GM12878 (cell line): ENCODE results near the gene MRPS27. TPM values are rescaled to one million over a fixed set of nuclear protein-coding genes. Genes with fewer than 3 reads are reported as not detected.

Experiments used
- ATAC-seq: fragments of 200-7000 bp; cut with Tn5 transposase; 3 replicates; pipeline ENCODE4 v1.9.1; 2020; ENCODE audit warnings: mild to moderate bottlenecking, moderate library complexity
- BruUV-seq: library from RNA; stranded (reverse); fragments of 400-500 nt; replicated peaks from 2 replicates; lab custom pipeline; 2021; lab: Mats Ljungman, UMichigan
- CTCF ChIA-PET: fragments of 300-600 bp; sonication (Branson Sonifier 250); formaldehyde crosslinking; extraction: SDS; loops from one replicate; lab custom pipeline; 2021; ENCODE audit warnings: inconsistent platforms; lab: Yijun Ruan, JAX
- POLR2A ChIA-PET: fragments of 350-600 bp; formaldehyde crosslinking; extraction: SDS; loops from one replicate; lab custom pipeline; 2021; ENCODE audit warnings: inconsistent platforms; lab: Charles Lee
- RAD21 ChIA-PET: fragments of 300-600 bp; sonication (Branson Sonifier 250); formaldehyde crosslinking; loops from one replicate; lab custom pipeline; 2023; ENCODE audit warnings: antibody characterized with exemption; ENCODE audit not compliant: unreplicated experiment; lab: Charles Lee
- SMC1A ChIA-PET: fragments of 300-600 bp; sonication (Branson Sonifier 250); formaldehyde crosslinking; loops from one replicate; lab custom pipeline; 2023; ENCODE audit not compliant: unreplicated experiment, uncharacterized antibody; lab: Charles Lee
- DNase-seq: peaks from one replicate; pipeline ENCODE4 v3.0.0-alpha.2; 2011; ENCODE audit warnings: low read depth, low spot score
- FAIRE-seq: peaks from 3 replicates; lab custom pipeline; 2011; peaks lifted over from hg19 to GRCh38; lab: Jason Lieb, UNC
- H2AFZ ChIP-seq: 2 replicates; pipeline ENCODE4 v1.6.0; 2011; ENCODE audit warnings: low read depth, low read length, control low read depth; ENCODE audit not compliant: control insufficient read depth
- H3K27ac ChIP-seq: 2 replicates; pipeline ENCODE4 v1.5.1; 2011; ENCODE audit warnings: control low read depth; ENCODE audit not compliant: control insufficient read depth, insufficient read depth
- H3K27me3 ChIP-seq, 2 experiments: replicated peaks in 1 of 2; 2 replicates each; pipeline versions ENCODE4 v1.6.0 to v1.6.1; 2011; ENCODE audit warnings: low read length in 1 of 2; ENCODE audit not compliant: control insufficient read depth in 2 of 2, insufficient read depth in 2 of 2
- H3K36me3 ChIP-seq, 2 experiments: 2 replicates each; pipeline ENCODE4 v1.5.1; 2011; ENCODE audit warnings: low read length in 1 of 2; ENCODE audit not compliant: control insufficient read depth in 2 of 2, insufficient read depth in 2 of 2
- H3K4me1 ChIP-seq: 2 replicates; pipeline ENCODE4 v1.6.1; 2011; ENCODE audit warnings: mild to moderate bottlenecking, low read length, moderate library complexity, mixed read lengths; ENCODE audit not compliant: control insufficient read depth, insufficient read depth
- H3K4me2 ChIP-seq: 2 replicates; pipeline ENCODE4 v1.6.0; 2011; ENCODE audit warnings: control low read depth; ENCODE audit not compliant: control insufficient read depth, insufficient read depth
- H3K4me3 ChIP-seq: fragments of 200-600 bp; sonication (generic); 2 replicates; pipeline ENCODE4 v1.5.1; 2016
- H3K79me2 ChIP-seq: 2 replicates; pipeline ENCODE4 v1.6.0; 2011; ENCODE audit warnings: low read length; ENCODE audit not compliant: control insufficient read depth, insufficient read depth
- H3K9ac ChIP-seq: 2 replicates; pipeline ENCODE4 v1.8.0; 2011; ENCODE audit warnings: low read length, control low read depth, mixed read lengths; ENCODE audit not compliant: control insufficient read depth, insufficient read depth
- H3K9me3 ChIP-seq: replicated peaks from 3 replicates; pipeline ENCODE4 v1.5.1; 2011; ENCODE audit warnings: mild to moderate bottlenecking, low read length; ENCODE audit not compliant: control insufficient read depth, insufficient read depth
- H4K20me1 ChIP-seq: 2 replicates; pipeline ENCODE4 v1.6.0; 2011; ENCODE audit not compliant: control insufficient read depth, insufficient read depth
- CREM ChIP-seq: IDR thresholded peaks from 2 replicates; pipeline ENCODE4 v1.6.1; 2014; ENCODE audit warnings: antibody characterized with exemption, low read depth
- HDAC6 ChIP-seq: fragments of 200-600 bp; sonication (generic); IDR thresholded peaks from one replicate; pipeline ENCODE4 v1.8.0; 2017; ENCODE audit warnings: antibody characterized with exemption; ENCODE audit not compliant: unreplicated experiment
- POLR2A ChIP-seq: IDR thresholded peaks from 2 replicates; pipeline ENCODE4 v1.6.1; 2011; ENCODE audit warnings: low read depth, mild to moderate bottlenecking, low read length
- SIX5 ChIP-seq: IDR thresholded peaks from 2 replicates; pipeline ENCODE4 v1.6.1; 2011; ENCODE audit warnings: mild to moderate bottlenecking, low read depth, low read length, moderate library complexity; ENCODE audit not compliant: severe bottlenecking
- SMARCA5 ChIP-seq: fragments of 450-650 bp; IDR thresholded peaks from 2 replicates; pipeline ENCODE4 v1.6.1; 2017; ENCODE audit warnings: mild to moderate bottlenecking
- STAT3 ChIP-seq: IDR thresholded peaks from 2 replicates; pipeline ENCODE4 v1.6.1; 2011; ENCODE audit warnings: low read depth, low read length, improper control_type of control experiment
- YY1 ChIP-seq: IDR thresholded peaks from 2 replicates; pipeline ENCODE4 v1.6.1; 2011; ENCODE audit warnings: low read depth, mild to moderate bottlenecking, low read length
- WGBS: methylation state at CpG from one replicate; pipeline ENCODE4 v1.1.6; 2016; ENCODE audit warnings: low lambda C conversion rate; ENCODE audit not compliant: insufficient replicate concordance, insufficient coverage; ENCODE audit errors: missing lambda C conversion rate; 5-methylcytosine and 5-hydroxymethylcytosine counted together
- in situ Hi-C: fragments of 300-500 bp; cut with MboI; formaldehyde crosslinking; loops from 9 replicates; pipeline ENCODE4 v1.14.3; 2018; ENCODE audit warnings: mixed read lengths
- intact Hi-C: fragments of 100-400 bp; cut with micrococcal nuclease; formaldehyde crosslinking; loops from one replicate; pipeline ENCODE4 v1.14.2; 2022; ENCODE audit not compliant: unreplicated experiment
- polyA plus RNA-seq, 11 experiments: library from polyadenylated mRNA; depleted of rRNA in 4 of 11; unstranded in 6 of 11; stranded (reverse) in 5 of 11; fragments of >200 nt; fragmentation: Nextera tagmentation in 4 of 11; fragmentation: Illumina TruSeq in 1 of 11; extraction: Ambion mirVana in 4 of 11; extraction: Trizol in 1 of 11; gene quantifications; 1 replicate in 1 of 11; 2 replicates in 10 of 11; pipeline versions ENCODE4 v1.2.1 to v1.2.3, GENCODE V29; 2011 to 2016; ENCODE audit warnings: inconsistent platforms in 2 of 11, missing spikeins in 2 of 11, low read depth in 1 of 11
- total RNA-seq, 4 experiments: library from RNA; depleted of rRNA in 3 of 4; stranded (reverse); fragments of >200 nt in 3 of 4; fragmentation: Illumina TruSeq in 1 of 4; extraction: Trizol in 1 of 4; gene quantifications; 2 replicates each; pipeline versions ENCODE4 v1.2.1 to v1.2.3, GENCODE V29; 2013 to 2021
- TF ChIP-seq, protein P1 (sequence below), 3 experiments: IDR thresholded peaks in 2 of 3; conservative IDR thresholded peaks in 1 of 3; 2 replicates each; pipeline ENCODE4 v1.5.1; 2011; ENCODE audit warnings: low read depth in 3 of 3, low read length in 3 of 3, mild to moderate bottlenecking in 3 of 3, control low read depth in 2 of 3, moderate library complexity in 2 of 3, inconsistent platforms in 1 of 3, mixed read lengths in 1 of 3; ENCODE audit not compliant: control insufficient read depth in 2 of 3, insufficient read depth in 1 of 3; ENCODE audit errors: extremely low read depth in 1 of 3
- TF ChIP-seq, protein P2 (sequence below): fragments of 450-650 bp; formaldehyde crosslinking; IDR thresholded peaks from 2 replicates; pipeline ENCODE4 v1.4.0; 2020; ENCODE audit warnings: mild to moderate bottlenecking, moderate library complexity
- TF ChIP-seq, protein P3 (sequence below): fragments of 450-650 bp; IDR thresholded peaks from 2 replicates; pipeline ENCODE4 v1.6.1; 2017; ENCODE audit warnings: antibody characterized with exemption, mild to moderate bottlenecking, moderate library complexity

MRPS27 gene
- total and polyA plus RNA-seq, 10 of the 15 experiments (the other 5 are each of a cell fraction or from before 2014, with no cell fraction given), result 61.0 to 128 (median 93.0) TPM

DNA sequence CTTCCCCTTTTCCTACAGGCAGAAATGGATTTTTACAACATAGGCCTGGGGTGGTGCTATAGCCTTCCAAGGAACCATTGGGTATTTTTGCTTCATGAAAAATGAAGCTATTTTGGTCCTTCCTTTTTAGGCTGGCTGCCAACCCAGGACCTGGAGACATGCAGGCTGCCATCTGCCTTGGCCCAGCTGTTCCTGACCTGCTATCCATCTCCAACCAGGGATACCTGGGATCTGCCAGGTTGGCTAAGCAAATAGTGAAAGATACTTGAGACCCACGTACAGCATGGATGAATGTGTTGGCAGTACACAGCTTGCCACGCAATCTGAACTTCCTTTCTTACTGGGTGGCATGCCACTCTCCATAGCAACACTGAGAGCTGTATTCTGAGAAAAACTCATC is 31.1 kb downstream of the MRPS27 start (continued):
- TF ChIP-seq, protein P1, sequence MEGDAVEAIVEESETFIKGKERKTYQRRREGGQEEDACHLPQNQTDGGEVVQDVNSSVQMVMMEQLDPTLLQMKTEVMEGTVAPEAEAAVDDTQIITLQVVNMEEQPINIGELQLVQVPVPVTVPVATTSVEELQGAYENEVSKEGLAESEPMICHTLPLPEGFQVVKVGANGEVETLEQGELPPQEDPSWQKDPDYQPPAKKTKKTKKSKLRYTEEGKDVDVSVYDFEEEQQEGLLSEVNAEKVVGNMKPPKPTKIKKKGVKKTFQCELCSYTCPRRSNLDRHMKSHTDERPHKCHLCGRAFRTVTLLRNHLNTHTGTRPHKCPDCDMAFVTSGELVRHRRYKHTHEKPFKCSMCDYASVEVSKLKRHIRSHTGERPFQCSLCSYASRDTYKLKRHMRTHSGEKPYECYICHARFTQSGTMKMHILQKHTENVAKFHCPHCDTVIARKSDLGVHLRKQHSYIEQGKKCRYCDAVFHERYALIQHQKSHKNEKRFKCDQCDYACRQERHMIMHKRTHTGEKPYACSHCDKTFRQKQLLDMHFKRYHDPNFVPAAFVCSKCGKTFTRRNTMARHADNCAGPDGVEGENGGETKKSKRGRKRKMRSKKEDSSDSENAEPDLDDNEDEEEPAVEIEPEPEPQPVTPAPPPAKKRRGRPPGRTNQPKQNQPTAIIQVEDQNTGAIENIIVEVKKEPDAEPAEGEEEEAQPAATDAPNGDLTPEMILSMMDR (IDR thresholded peaks at IDR 0.05 in 2 of 3, conservative IDR thresholded peaks at IDR 0.05 in 1 of 3; ENCODE audit: control insufficient read depth in 2 of 3, extremely low read depth in 1 of 3, insufficient read depth in 1 of 3, low read depth in 3 of 3, low read length in 3 of 3), result no peak

DNA sequence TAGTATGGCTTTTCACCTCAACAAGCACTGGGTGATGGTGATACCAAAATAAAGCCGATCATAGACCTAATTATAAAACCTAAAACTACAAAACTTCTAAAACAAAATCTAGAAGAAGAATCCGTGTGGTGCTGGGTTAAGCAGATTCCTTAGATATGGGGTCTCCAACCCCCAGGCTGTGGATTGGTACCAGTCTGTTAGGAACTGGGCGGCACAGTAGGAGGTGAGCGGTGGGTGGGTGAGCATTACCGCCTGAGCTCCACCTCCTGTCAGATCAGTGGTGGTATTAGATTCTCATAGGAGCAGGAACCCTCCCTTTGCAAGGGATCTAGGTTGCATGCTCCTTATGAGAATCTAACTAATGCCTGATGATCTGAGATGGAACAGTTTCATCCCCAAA is 33.2 kb downstream of the MRPS27 start:
- SMC1A ChIA-PET, result interaction anchor here (2.0 to 2.9 kb wide), 3 partner anchors 10 to 22 kb away, joined by 6 to 9 read pairs (median 7); no protein-coding TSS in a partner anchor
- Histone ChIP-seq H4K20me1 (no peaks in the 10 kb centered on the region), H3K4me3 (no peak overlapping the region), H3K27ac (no peak overlapping the region), H3K4me2 (no peak overlapping the region), H3K27me3 (no peaks in the 10 kb centered on the region), H2AFZ (no peak overlapping the region), H3K79me2 (peaks cover 3% of the 10 kb centered on the region), H3K4me1 (peaks cover 7% of the 10 kb centered on the region; the same call in 1 of the 2 replicates), H3K9me3 (no peaks in the 10 kb centered on the region), H3K36me3 (peaks cover 2 to 6% of the 10 kb centered on the region in 2 experiments; a peak in 3 of 4 replicates), H3K9ac (no peak overlapping the region)
- BruUV-seq, result no TSS peak
- FAIRE-seq (no peak), DNase-seq (no peak), ATAC-seq (no peak)
- intact Hi-C loops (no loop called here), in situ Hi-C loops (no loop called here)
- POLR2A ChIA-PET, result no interaction called here
- CTCF ChIA-PET, result interaction anchor here (0.7 to 8.5 kb wide), 3 partner anchors 17 to 41 kb away, joined by 3 to 59 read pairs (median 3); no protein-coding TSS in a partner anchor
- RAD21 ChIA-PET, result no interaction called here
- 88% methylated on average over 5 of the region's 5 CpGs for WGBS
- no peak for TF ChIP-seq CREM
- TF ChIP-seq STAT3, result no peak
- no peak for TF ChIP-seq SIX5
- TF ChIP-seq YY1, result no peak
- TF ChIP-seq, protein P2, sequence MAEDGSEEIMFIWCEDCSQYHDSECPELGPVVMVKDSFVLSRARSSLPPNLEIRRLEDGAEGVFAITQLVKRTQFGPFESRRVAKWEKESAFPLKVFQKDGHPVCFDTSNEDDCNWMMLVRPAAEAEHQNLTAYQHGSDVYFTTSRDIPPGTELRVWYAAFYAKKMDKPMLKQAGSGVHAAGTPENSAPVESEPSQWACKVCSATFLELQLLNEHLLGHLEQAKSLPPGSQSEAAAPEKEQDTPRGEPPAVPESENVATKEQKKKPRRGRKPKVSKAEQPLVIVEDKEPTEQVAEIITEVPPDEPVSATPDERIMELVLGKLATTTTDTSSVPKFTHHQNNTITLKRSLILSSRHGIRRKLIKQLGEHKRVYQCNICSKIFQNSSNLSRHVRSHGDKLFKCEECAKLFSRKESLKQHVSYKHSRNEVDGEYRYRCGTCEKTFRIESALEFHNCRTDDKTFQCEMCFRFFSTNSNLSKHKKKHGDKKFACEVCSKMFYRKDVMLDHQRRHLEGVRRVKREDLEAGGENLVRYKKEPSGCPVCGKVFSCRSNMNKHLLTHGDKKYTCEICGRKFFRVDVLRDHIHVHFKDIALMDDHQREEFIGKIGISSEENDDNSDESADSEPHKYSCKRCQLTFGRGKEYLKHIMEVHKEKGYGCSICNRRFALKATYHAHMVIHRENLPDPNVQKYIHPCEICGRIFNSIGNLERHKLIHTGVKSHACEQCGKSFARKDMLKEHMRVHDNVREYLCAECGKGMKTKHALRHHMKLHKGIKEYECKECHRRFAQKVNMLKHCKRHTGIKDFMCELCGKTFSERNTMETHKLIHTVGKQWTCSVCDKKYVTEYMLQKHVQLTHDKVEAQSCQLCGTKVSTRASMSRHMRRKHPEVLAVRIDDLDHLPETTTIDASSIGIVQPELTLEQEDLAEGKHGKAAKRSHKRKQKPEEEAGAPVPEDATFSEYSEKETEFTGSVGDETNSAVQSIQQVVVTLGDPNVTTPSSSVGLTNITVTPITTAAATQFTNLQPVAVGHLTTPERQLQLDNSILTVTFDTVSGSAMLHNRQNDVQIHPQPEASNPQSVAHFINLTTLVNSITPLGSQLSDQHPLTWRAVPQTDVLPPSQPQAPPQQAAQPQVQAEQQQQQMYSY (CRISPR knock-in tag), result no peak
- TF ChIP-seq POLR2A, result no peak
- TF ChIP-seq, protein P3, sequence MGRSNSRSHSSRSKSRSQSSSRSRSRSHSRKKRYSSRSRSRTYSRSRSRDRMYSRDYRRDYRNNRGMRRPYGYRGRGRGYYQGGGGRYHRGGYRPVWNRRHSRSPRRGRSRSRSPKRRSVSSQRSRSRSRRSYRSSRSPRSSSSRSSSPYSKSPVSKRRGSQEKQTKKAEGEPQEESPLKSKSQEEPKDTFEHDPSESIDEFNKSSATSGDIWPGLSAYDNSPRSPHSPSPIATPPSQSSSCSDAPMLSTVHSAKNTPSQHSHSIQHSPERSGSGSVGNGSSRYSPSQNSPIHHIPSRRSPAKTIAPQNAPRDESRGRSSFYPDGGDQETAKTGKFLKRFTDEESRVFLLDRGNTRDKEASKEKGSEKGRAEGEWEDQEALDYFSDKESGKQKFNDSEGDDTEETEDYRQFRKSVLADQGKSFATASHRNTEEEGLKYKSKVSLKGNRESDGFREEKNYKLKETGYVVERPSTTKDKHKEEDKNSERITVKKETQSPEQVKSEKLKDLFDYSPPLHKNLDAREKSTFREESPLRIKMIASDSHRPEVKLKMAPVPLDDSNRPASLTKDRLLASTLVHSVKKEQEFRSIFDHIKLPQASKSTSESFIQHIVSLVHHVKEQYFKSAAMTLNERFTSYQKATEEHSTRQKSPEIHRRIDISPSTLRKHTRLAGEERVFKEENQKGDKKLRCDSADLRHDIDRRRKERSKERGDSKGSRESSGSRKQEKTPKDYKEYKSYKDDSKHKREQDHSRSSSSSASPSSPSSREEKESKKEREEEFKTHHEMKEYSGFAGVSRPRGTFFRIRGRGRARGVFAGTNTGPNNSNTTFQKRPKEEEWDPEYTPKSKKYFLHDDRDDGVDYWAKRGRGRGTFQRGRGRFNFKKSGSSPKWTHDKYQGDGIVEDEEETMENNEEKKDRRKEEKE, result no peak
- no peak for TF ChIP-seq SMARCA5
- TF ChIP-seq HDAC6, result no peak
